ENCODE results near the gene LGALS9C. TPM values are rescaled to one million over a fixed set of nuclear protein-coding genes. Genes with fewer than 3 reads are reported as not detected.
A peak's percentile ranks its signal among the peaks of the same experiment; 100 is the strongest.
"Not testable (repeated sequence)": the region's sequence is repeated elsewhere in the genome, so short reads cannot be mapped to it uniquely, and the experiment has no call there.

LGALS9C gene
- total RNA-seq, result 0.47 TPM
- long read RNA-seq, result 0 reads

GRCh38 chr17:18476508-18477308 is at the start of gene LGALS9C:
Gene LGALS9C, plus strand, starts transcription at chr17:18476789. Its CDS starts 66 bp downstream, at chr17:18476855.
- DNase-seq; H3K36me3 ChIP-seq; H3K27ac ChIP-seq; H3K27me3 ChIP-seq (ENCODE audit: low read depth); H3K4me3 ChIP-seq; H3K9me3 ChIP-seq; intact Hi-C loops (cut with DNase I); H3K4me1 ChIP-seq: not testable (repeated sequence)
- peak; percentile 68 to 87 for ATAC-seq

- H3K27me3 ChIP-seq (ENCODE audit: low read depth); intact Hi-C loops (cut with DNase I); DNase-seq; H3K36me3 ChIP-seq; H3K4me3 ChIP-seq; H3K9me3 ChIP-seq; ATAC-seq; H3K27ac ChIP-seq; H3K4me1 ChIP-seq: not testable (repeated sequence)
These were observed 44.4 kb upstream of the LGALS9C start for GRCh38 chr17:18432206-18432605.

- H3K4me1 ChIP-seq; DNase-seq; H3K9me3 ChIP-seq; H3K4me3 ChIP-seq; H3K27ac ChIP-seq; H3K27me3 ChIP-seq (ENCODE audit: low read depth); H3K36me3 ChIP-seq; intact Hi-C loops (cut with DNase I): not testable (repeated sequence)
- ATAC-seq, result peak; percentile 75 to 80
These were observed 37.1 kb upstream of the LGALS9C start for GRCh38 chr17:18439465-18439870.

- H3K27ac ChIP-seq; H3K36me3 ChIP-seq; intact Hi-C loops (cut with DNase I); H3K4me3 ChIP-seq; H3K4me1 ChIP-seq; H3K9me3 ChIP-seq; H3K27me3 ChIP-seq (ENCODE audit: low read depth): not testable (repeated sequence)
- ATAC-seq (peak in 1 of 2 donors; percentile 46), DNase-seq (peak; percentile 47)
- peak; percentile 9 for TF ChIP-seq CTCF (IDR thresholded peaks at IDR 0.05)
These were observed 34.5 kb upstream of the LGALS9C start for GRCh38 chr17:18442093-18442492.

- ATAC-seq, result peak; percentile 7 to 31
- H3K36me3 ChIP-seq; intact Hi-C loops (cut with DNase I): not testable (repeated sequence)
These were observed 34.1 kb upstream of the LGALS9C start for GRCh38 chr17:18442532-18442931.

GRCh38 chr17:18447476-18448205 is 28.9 kb upstream of the LGALS9C start:
- DNase-seq; H3K4me1 ChIP-seq; H3K27me3 ChIP-seq (ENCODE audit: low read depth); H3K9me3 ChIP-seq; intact Hi-C loops (cut with DNase I); H3K36me3 ChIP-seq; ATAC-seq; H3K4me3 ChIP-seq; H3K27ac ChIP-seq: not testable (repeated sequence)

More at GRCh38 chr17:18442532-18442931, 34.1 kb upstream of the LGALS9C start:
- not testable (repeated sequence) for H3K27me3 ChIP-seq (ENCODE audit: low read depth); H3K27ac ChIP-seq; H3K4me1 ChIP-seq; DNase-seq; H3K4me3 ChIP-seq; H3K9me3 ChIP-seq

- intact Hi-C loops (cut with DNase I); DNase-seq; H3K27ac ChIP-seq; H3K4me3 ChIP-seq; H3K4me1 ChIP-seq; H3K9me3 ChIP-seq; ATAC-seq; H3K27me3 ChIP-seq (ENCODE audit: low read depth); H3K36me3 ChIP-seq: not testable (repeated sequence)
These were observed 28.3 kb upstream of the LGALS9C start for GRCh38 chr17:18448311-18448710.

GRCh38 chr17:18449833-18450232 is 26.8 kb upstream of the LGALS9C start:
- H3K4me1 ChIP-seq; H3K4me3 ChIP-seq; H3K9me3 ChIP-seq; intact Hi-C loops (cut with DNase I); DNase-seq; ATAC-seq; H3K27ac ChIP-seq; H3K36me3 ChIP-seq; H3K27me3 ChIP-seq (ENCODE audit: low read depth): not testable (repeated sequence)

GRCh38 chr17:18450998-18451397 is 25.6 kb upstream of the LGALS9C start:
- H3K36me3 ChIP-seq; ATAC-seq; H3K9me3 ChIP-seq; H3K27ac ChIP-seq; H3K27me3 ChIP-seq (ENCODE audit: low read depth); DNase-seq; H3K4me3 ChIP-seq; H3K4me1 ChIP-seq; intact Hi-C loops (cut with DNase I): not testable (repeated sequence)

GRCh38 chr17:18451969-18452368 is 24.6 kb upstream of the LGALS9C start:
- intact Hi-C loops (cut with DNase I); H3K4me1 ChIP-seq; H3K27me3 ChIP-seq (ENCODE audit: low read depth); H3K27ac ChIP-seq; H3K4me3 ChIP-seq; DNase-seq; H3K36me3 ChIP-seq; ATAC-seq; H3K9me3 ChIP-seq: not testable (repeated sequence)

- H3K27ac ChIP-seq; H3K9me3 ChIP-seq; DNase-seq; intact Hi-C loops (cut with DNase I); H3K27me3 ChIP-seq (ENCODE audit: low read depth); ATAC-seq; H3K4me3 ChIP-seq; H3K36me3 ChIP-seq; H3K4me1 ChIP-seq: not testable (repeated sequence)
These were observed 17.6 kb upstream of the LGALS9C start for GRCh38 chr17:18459035-18459434.

- ATAC-seq; DNase-seq; H3K4me1 ChIP-seq; H3K36me3 ChIP-seq; H3K27me3 ChIP-seq (ENCODE audit: low read depth); H3K9me3 ChIP-seq; intact Hi-C loops (cut with DNase I); H3K4me3 ChIP-seq; H3K27ac ChIP-seq: not testable (repeated sequence)
These were observed 12.6 kb upstream of the LGALS9C start for GRCh38 chr17:18463831-18464502.
